GM19099 (cell line): ENCODE measurements around the gene NFILZ.

ENCODE experiments used
- POLR2A ChIP-seq: IDR thresholded peaks from 3 replicates; pipeline ENCODE4 v1.6.1; 2011; ENCODE audit warnings: low read depth; ENCODE audit not compliant: insufficient read length; ENCODE audit errors: extremely low read depth

Gene NFILZ

GRCh38 chr19:8629996-8630683 is at the start of gene NFILZ:
Gene NFILZ, plus strand, starts transcription at chr19:8630633. Its CDS starts 46,133 bp downstream, at chr19:8676766.
- TF ChIP-seq POLR2A = no peak

- no peak for TF ChIP-seq POLR2A
Observed at GRCh38 chr19:8580710-8581281, 49.6 kb upstream of the NFILZ start.

- no peak for TF ChIP-seq POLR2A
Observed at GRCh38 chr19:8584965-8585893, 45.2 kb upstream of the NFILZ start.

- TF ChIP-seq POLR2A = no peak
Observed at GRCh38 chr19:8585894-8586750, 44.3 kb upstream of the NFILZ start.

- TF ChIP-seq POLR2A = no peak
Observed at GRCh38 chr19:8589177-8589714, 41.2 kb upstream of the NFILZ start.

GRCh38 chr19:8592231-8593009 is 38.0 kb upstream of the NFILZ start:
- no peak for TF ChIP-seq POLR2A

GRCh38 chr19:8593931-8594330 is 36.5 kb upstream of the NFILZ start:
- TF ChIP-seq POLR2A = no peak

GRCh38 chr19:8595651-8596050 is 34.8 kb upstream of the NFILZ start:
- no peak for TF ChIP-seq POLR2A

- TF ChIP-seq POLR2A = no peak
Observed at GRCh38 chr19:8596168-8596567, 34.3 kb upstream of the NFILZ start.

GRCh38 chr19:8600064-8600463 is 30.4 kb upstream of the NFILZ start:
- TF ChIP-seq POLR2A = no peak

- no peak for TF ChIP-seq POLR2A
Observed at GRCh38 chr19:8600816-8601215, 29.6 kb upstream of the NFILZ start.

GRCh38 chr19:8601796-8602195 is 28.6 kb upstream of the NFILZ start:
- TF ChIP-seq POLR2A = no peak

GRCh38 chr19:8605514-8605913 is 24.9 kb upstream of the NFILZ start:
- no peak for TF ChIP-seq POLR2A

GRCh38 chr19:8607386-8607785 is 23.0 kb upstream of the NFILZ start:
- no peak for TF ChIP-seq POLR2A
